HG03571 (cell line): ENCODE results near the gene OSBP2.

Experiments used
- ATAC-seq: cut with Tn5 transposase; IDR thresholded peaks from one replicate; pipeline ENCODE4 v1.9.1; 2021; ENCODE audit not compliant: unreplicated experiment

The OSBP2 gene

GRCh38 chr22:30925667-30926066 lies 231.0 kb downstream of the OSBP2 start:
- ATAC-seq: no peak

GRCh38 chr22:30926706-30927105 lies 232.0 kb downstream of the OSBP2 start:
- ATAC-seq: no peak

GRCh38 chr22:30927806-30928205 lies 233.1 kb downstream of the OSBP2 start:
- no peak for ATAC-seq

GRCh38 chr22:30928401-30928800 lies 233.7 kb downstream of the OSBP2 start:
- ATAC-seq: no peak

- ATAC-seq: no peak
These were observed 235.6 kb downstream of the OSBP2 start for GRCh38 chr22:30930228-30930627.

- ATAC-seq: no peak
These were observed 237.0 kb downstream of the OSBP2 start for GRCh38 chr22:30931541-30932300.

- no peak for ATAC-seq
These were observed 238.0 kb downstream of the OSBP2 start for GRCh38 chr22:30932661-30933060.

- no peak for ATAC-seq
These were observed 238.8 kb downstream of the OSBP2 start for GRCh38 chr22:30933457-30933856.

- ATAC-seq: no peak
These were observed 239.4 kb downstream of the OSBP2 start for GRCh38 chr22:30934053-30934452.

GRCh38 chr22:30940685-30941362 lies 246.2 kb downstream of the OSBP2 start:
- no peak for ATAC-seq

GRCh38 chr22:30941363-30941740 lies 246.7 kb downstream of the OSBP2 start:
- ATAC-seq: no peak

GRCh38 chr22:30943368-30943767 lies 248.7 kb downstream of the OSBP2 start:
- ATAC-seq: no peak

- no peak for ATAC-seq
These were observed 250.3 kb downstream of the OSBP2 start for GRCh38 chr22:30944986-30945385.

GRCh38 chr22:30945653-30946052 lies 251.0 kb downstream of the OSBP2 start:
- ATAC-seq: no peak

GRCh38 chr22:30946354-30946753 lies 251.7 kb downstream of the OSBP2 start:
- no peak for ATAC-seq

- no peak for ATAC-seq
These were observed 252.6 kb downstream of the OSBP2 start for GRCh38 chr22:30947173-30947815.

- no peak for ATAC-seq
These were observed 253.3 kb downstream of the OSBP2 start for GRCh38 chr22:30947816-30948454.

GRCh38 chr22:30948930-30949342 lies 254.3 kb downstream of the OSBP2 start:
- ATAC-seq: no peak

- no peak for ATAC-seq
These were observed 255.4 kb downstream of the OSBP2 start for GRCh38 chr22:30949934-30950660.

- ATAC-seq: no peak
These were observed 258.5 kb downstream of the OSBP2 start for GRCh38 chr22:30953206-30953605.

GRCh38 chr22:30955153-30955552 lies 260.5 kb downstream of the OSBP2 start:
- ATAC-seq: no peak
